HFF-Myc (cell line): ENCODE measurements around the gene ZSWIM9.

Experiments used
- DNase-seq: peaks from one replicate; pipeline ENCODE4 v3.0.0-alpha.2; 2011; ENCODE audit warnings: low read depth; ENCODE audit errors: extremely low read depth
- H3K4me3 ChIP-seq: replicated peaks from 2 replicates; pipeline ENCODE4 v1.5.1; 2011; ENCODE audit warnings: low read depth, mild to moderate bottlenecking, control low read depth, low read length
- CTCF ChIP-seq: IDR thresholded peaks from 2 replicates; pipeline ENCODE4 v1.5.1; 2012; ENCODE audit warnings: mild to moderate bottlenecking, low read depth, low read length, control low read depth; ENCODE audit errors: missing control alignments

The ZSWIM9 gene

GRCh38 chr19:48149430-48149829 lies 21.1 kb upstream of the ZSWIM9 start:
- DNase-seq: no peak
- no peak overlapping the region for H3K4me3 ChIP-seq
- TF ChIP-seq CTCF: no peak

- no peak overlapping the region for H3K4me3 ChIP-seq
- peak; percentile 71 for TF ChIP-seq CTCF
- peak; percentile 31 for DNase-seq
Measured at GRCh38 chr19:48152551-48152950, 17.9 kb upstream of the ZSWIM9 start.

- H3K4me3 ChIP-seq: no peak overlapping the region
- DNase-seq: no peak
- TF ChIP-seq CTCF: no peak
Measured at GRCh38 chr19:48154003-48154402, 16.5 kb upstream of the ZSWIM9 start.

- H3K4me3 ChIP-seq: no peak overlapping the region
- TF ChIP-seq CTCF: no peak
- no peak for DNase-seq
Measured at GRCh38 chr19:48158210-48158790, 12.2 kb upstream of the ZSWIM9 start.

GRCh38 chr19:48168689-48169088 lies 1.8 kb upstream of the ZSWIM9 start:
- no peak for TF ChIP-seq CTCF
- no peak overlapping the region for H3K4me3 ChIP-seq
- DNase-seq: no peak

- no peak for TF ChIP-seq CTCF
- DNase-seq: no peak
- peak overlapping the region; percentile 91 for H3K4me3 ChIP-seq
Measured at GRCh38 chr19:48169578-48169938, 922 bp upstream of the ZSWIM9 start.

GRCh38 chr19:48170817-48171347 lies 402 bp downstream of the ZSWIM9 start:
- TF ChIP-seq CTCF: no peak
- DNase-seq: no peak
- H3K4me3 ChIP-seq: peak overlapping the region; percentile 91
